T-helper 17 cell (primary cell): ENCODE measurements around the gene NME9. TPM values are rescaled to one million over a fixed set of nuclear protein-coding genes. Genes with fewer than 3 reads are reported as not detected.
A peak's percentile ranks its signal among the peaks of the same experiment; 100 is the strongest.

ENCODE experiments used
- ATAC-seq: fragments of 150-1000 bp; cut with Tn5 transposase; 2 replicates; pipeline ENCODE4 v1.10.0; 2021; ENCODE audit warnings: mild to moderate bottlenecking, moderate library complexity
- DNase-seq, 3 donors: peaks; one replicate each; pipeline versions ENCODE4 v3.0.0 to v3.0.0-alpha.2; 2020 to 2021
- H3K9me3 ChIP-seq: one replicate; pipeline ENCODE4 v1.7.0; 2013; ENCODE audit warnings: low read length, mild to moderate bottlenecking; ENCODE audit not compliant: control insufficient read depth, poor library complexity, severe bottlenecking
- H3K27ac Mint-ChIP-seq: one replicate; pipeline ENCODE4 v1.8.0; 2022; ENCODE audit warnings: mild to moderate bottlenecking, moderate library complexity, mixed read lengths
- H3K27me3 Mint-ChIP-seq: one replicate; pipeline ENCODE4 v1.8.0; 2022; ENCODE audit warnings: mixed read lengths
- H3K36me3 Mint-ChIP-seq: one replicate; pipeline ENCODE4 v1.8.0; 2022; ENCODE audit warnings: low read depth, mixed read lengths
- H3K4me1 Mint-ChIP-seq: one replicate; pipeline ENCODE4 v1.8.0; 2022; ENCODE audit warnings: mild to moderate bottlenecking, mixed read lengths
- H3K4me3 Mint-ChIP-seq: one replicate; pipeline ENCODE4 v1.8.0; 2022; ENCODE audit warnings: mild to moderate bottlenecking, moderate library complexity, mixed read lengths
- total RNA-seq, 4 donors: library from RNA in 2 of 4; stranded (reverse) in 2 of 4; gene quantifications; one replicate each; pipeline ENCODE4 v1.2.3 and lab custom pipeline; 2022 to 2026

The NME9 gene
- total RNA-seq, 2 donors from 2014 or later = 0.60 to 0.85 TPM

GRCh38 chr3:138314751-138315150, 14.9 kb downstream of the NME9 start:
- H3K9me3 ChIP-seq = no peaks in the 10 kb centered on the region
- no peak for DNase-seq
- H3K27ac Mint-ChIP-seq = no peak overlapping the region
- no peak for ATAC-seq
- peaks cover 2% of the 10 kb centered on the region for H3K36me3 Mint-ChIP-seq
- H3K4me1 Mint-ChIP-seq = no peaks in the 10 kb centered on the region
- no peaks in the 10 kb centered on the region for H3K27me3 Mint-ChIP-seq
- H3K4me3 Mint-ChIP-seq = no peak overlapping the region

- H3K27me3 Mint-ChIP-seq = no peaks in the 10 kb centered on the region
- ATAC-seq = no peak
- no peaks in the 10 kb centered on the region for H3K9me3 ChIP-seq
- no peak overlapping the region for H3K27ac Mint-ChIP-seq
- no peaks in the 10 kb centered on the region for H3K4me1 Mint-ChIP-seq
- no peak overlapping the region for H3K4me3 Mint-ChIP-seq
- DNase-seq = no peak
- peaks cover 2% of the 10 kb centered on the region for H3K36me3 Mint-ChIP-seq
Measured at GRCh38 chr3:138310494-138310893, 19.2 kb downstream of the NME9 start.

GRCh38 chr3:138308783-138309182, 20.9 kb downstream of the NME9 start:
- no peak for ATAC-seq
- DNase-seq = no peak
- Mint-ChIP-seq H3K27ac (no peak overlapping the region), H3K4me1 (no peaks in the 10 kb centered on the region), H3K4me3 (no peak overlapping the region), H3K27me3 (no peaks in the 10 kb centered on the region), H3K36me3 (peaks cover 2% of the 10 kb centered on the region)
- H3K9me3 ChIP-seq = no peaks in the 10 kb centered on the region

- no peaks in the 10 kb centered on the region for H3K9me3 ChIP-seq
- DNase-seq = no peak
- no peak overlapping the region for H3K4me3 Mint-ChIP-seq
- no peaks in the 10 kb centered on the region for H3K27me3 Mint-ChIP-seq
- H3K4me1 Mint-ChIP-seq = no peaks in the 10 kb centered on the region
- H3K36me3 Mint-ChIP-seq = peaks cover 2% of the 10 kb centered on the region
- ATAC-seq = no peak
- no peak overlapping the region for H3K27ac Mint-ChIP-seq
Measured at GRCh38 chr3:138307899-138308298, 21.8 kb downstream of the NME9 start.

- DNase-seq (no peak), ATAC-seq (no peak)
- H3K27ac Mint-ChIP-seq = no peak overlapping the region
- peaks cover 3% of the 10 kb centered on the region for H3K4me1 Mint-ChIP-seq
- H3K9me3 ChIP-seq = no peaks in the 10 kb centered on the region
- H3K27me3 Mint-ChIP-seq = no peaks in the 10 kb centered on the region
- peaks cover 5% of the 10 kb centered on the region for H3K36me3 Mint-ChIP-seq
- H3K4me3 Mint-ChIP-seq = no peak overlapping the region
Measured at GRCh38 chr3:138303474-138303873, 26.2 kb downstream of the NME9 start.

GRCh38 chr3:138300647-138301046, 29.0 kb downstream of the NME9 start:
- no peaks in the 10 kb centered on the region for H3K9me3 ChIP-seq
- no peak for ATAC-seq
- H3K27ac Mint-ChIP-seq = no peak overlapping the region

GRCh38 chr3:138297876-138298275, 31.8 kb downstream of the NME9 start:
- no peak overlapping the region for H3K4me3 Mint-ChIP-seq
- peaks cover 25% of the 10 kb centered on the region for H3K4me1 Mint-ChIP-seq
- no peaks in the 10 kb centered on the region for H3K9me3 ChIP-seq
- H3K27ac Mint-ChIP-seq = peak overlapping the region; percentile 43
- no peak for ATAC-seq
- H3K36me3 Mint-ChIP-seq = peaks cover 7% of the 10 kb centered on the region
- no peak for DNase-seq
- H3K27me3 Mint-ChIP-seq = no peaks in the 10 kb centered on the region

More at GRCh38 chr3:138300647-138301046, 29.0 kb downstream of the NME9 start:
- DNase-seq = no peak
- H3K27me3 Mint-ChIP-seq = no peaks in the 10 kb centered on the region
- peaks cover 5% of the 10 kb centered on the region for H3K36me3 Mint-ChIP-seq
- peaks cover 18% of the 10 kb centered on the region for H3K4me1 Mint-ChIP-seq
- H3K4me3 Mint-ChIP-seq = no peak overlapping the region

- DNase-seq = no peak
- H3K4me1 Mint-ChIP-seq = peaks cover 25% of the 10 kb centered on the region
- H3K27me3 Mint-ChIP-seq = no peaks in the 10 kb centered on the region
- H3K27ac Mint-ChIP-seq = peak overlapping the region; percentile 43
- peak; percentile 62 for ATAC-seq
- H3K36me3 Mint-ChIP-seq = peaks cover 11% of the 10 kb centered on the region
- H3K4me3 Mint-ChIP-seq = peak overlapping the region; percentile 39
- no peaks in the 10 kb centered on the region for H3K9me3 ChIP-seq
Measured at GRCh38 chr3:138297059-138297607, 32.5 kb downstream of the NME9 start.

- H3K36me3 Mint-ChIP-seq = peaks cover 12% of the 10 kb centered on the region
- peak overlapping the region; percentile 43 for H3K27ac Mint-ChIP-seq
- no peak for DNase-seq
- H3K4me1 Mint-ChIP-seq = peaks cover 25% of the 10 kb centered on the region
- H3K27me3 Mint-ChIP-seq = no peaks in the 10 kb centered on the region
- peak overlapping the region; percentile 39 for H3K4me3 Mint-ChIP-seq
- peak; percentile 23 for ATAC-seq
- H3K9me3 ChIP-seq = no peaks in the 10 kb centered on the region
Measured at GRCh38 chr3:138296639-138297038, 33.0 kb downstream of the NME9 start.

GRCh38 chr3:138289701-138290100, 40.0 kb downstream of the NME9 start:
- no peaks in the 10 kb centered on the region for H3K9me3 ChIP-seq
- Mint-ChIP-seq H3K4me1 (peaks cover 6% of the 10 kb centered on the region), H3K27ac (no peak overlapping the region), H3K4me3 (no peak overlapping the region), H3K36me3 (peaks cover 23% of the 10 kb centered on the region), H3K27me3 (no peaks in the 10 kb centered on the region)
- ATAC-seq = no peak
- DNase-seq = no peak

GRCh38 chr3:138289260-138289659, 40.4 kb downstream of the NME9 start:
- Mint-ChIP-seq H3K27ac (peak overlapping the region; percentile 67), H3K36me3 (peaks cover 23% of the 10 kb centered on the region), H3K27me3 (no peaks in the 10 kb centered on the region), H3K4me3 (no peak overlapping the region), H3K4me1 (peaks cover 6% of the 10 kb centered on the region)
- DNase-seq (no peak), ATAC-seq (no peak)
- H3K9me3 ChIP-seq = no peaks in the 10 kb centered on the region

GRCh38 chr3:138284957-138285477, 44.6 kb downstream of the NME9 start:
- Mint-ChIP-seq H3K27me3 (no peaks in the 10 kb centered on the region), H3K27ac (no peak overlapping the region), H3K4me1 (peaks cover 3% of the 10 kb centered on the region), H3K36me3 (peaks cover 8% of the 10 kb centered on the region), H3K4me3 (no peak overlapping the region)
- ATAC-seq = no peak
- no peak for DNase-seq
- H3K9me3 ChIP-seq = no peaks in the 10 kb centered on the region

- peaks cover 2% of the 10 kb centered on the region for H3K36me3 Mint-ChIP-seq
- ATAC-seq = no peak
Measured at GRCh38 chr3:138284079-138284478, 45.6 kb downstream of the NME9 start.

GRCh38 chr3:138282836-138283235, 46.8 kb downstream of the NME9 start:
- H3K9me3 ChIP-seq = no peaks in the 10 kb centered on the region
- no peak overlapping the region for H3K4me3 Mint-ChIP-seq
- H3K27me3 Mint-ChIP-seq = no peaks in the 10 kb centered on the region
- no peak for DNase-seq
- ATAC-seq = no peak
- peak overlapping the region; percentile 29 for H3K27ac Mint-ChIP-seq
- peaks cover 4% of the 10 kb centered on the region for H3K36me3 Mint-ChIP-seq
- H3K4me1 Mint-ChIP-seq = no peaks in the 10 kb centered on the region

More at GRCh38 chr3:138284079-138284478, 45.6 kb downstream of the NME9 start:
- Mint-ChIP-seq H3K4me1 (peaks cover 1% of the 10 kb centered on the region), H3K27ac (peak overlapping the region; percentile 19), H3K27me3 (no peaks in the 10 kb centered on the region), H3K4me3 (no peak overlapping the region)
- no peaks in the 10 kb centered on the region for H3K9me3 ChIP-seq
- no peak for DNase-seq
